ENCODE data around the gene MAS1L.

MAS1L gene

DNA sequence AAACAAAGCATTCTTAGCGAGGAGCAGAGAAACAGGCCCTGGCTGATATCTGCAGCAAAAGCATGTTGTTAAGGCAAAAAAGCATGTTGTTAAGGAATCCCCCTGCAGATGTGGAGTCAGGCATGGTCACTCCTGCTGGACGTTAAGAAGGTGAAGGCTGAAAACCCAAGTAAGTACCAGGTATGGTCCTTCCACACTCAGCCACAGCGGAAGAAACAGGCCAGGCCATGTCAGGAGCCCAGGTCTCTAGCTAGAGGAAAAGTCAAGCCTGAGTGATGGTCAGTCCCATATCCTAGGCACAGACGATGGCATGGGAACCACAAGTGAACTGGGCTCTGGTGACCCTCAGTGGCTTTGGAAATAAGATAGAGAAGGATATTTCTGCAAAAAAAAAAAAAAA is 32.5 kb upstream of the MAS1L start:
- TF ChIP-seq ARNTL (CRISPR knock-in tag; IDR thresholded peaks at IDR 0.05; ENCODE audit: borderline replicate concordance, low read depth): no peak
- TF ChIP-seq, protein P1, sequence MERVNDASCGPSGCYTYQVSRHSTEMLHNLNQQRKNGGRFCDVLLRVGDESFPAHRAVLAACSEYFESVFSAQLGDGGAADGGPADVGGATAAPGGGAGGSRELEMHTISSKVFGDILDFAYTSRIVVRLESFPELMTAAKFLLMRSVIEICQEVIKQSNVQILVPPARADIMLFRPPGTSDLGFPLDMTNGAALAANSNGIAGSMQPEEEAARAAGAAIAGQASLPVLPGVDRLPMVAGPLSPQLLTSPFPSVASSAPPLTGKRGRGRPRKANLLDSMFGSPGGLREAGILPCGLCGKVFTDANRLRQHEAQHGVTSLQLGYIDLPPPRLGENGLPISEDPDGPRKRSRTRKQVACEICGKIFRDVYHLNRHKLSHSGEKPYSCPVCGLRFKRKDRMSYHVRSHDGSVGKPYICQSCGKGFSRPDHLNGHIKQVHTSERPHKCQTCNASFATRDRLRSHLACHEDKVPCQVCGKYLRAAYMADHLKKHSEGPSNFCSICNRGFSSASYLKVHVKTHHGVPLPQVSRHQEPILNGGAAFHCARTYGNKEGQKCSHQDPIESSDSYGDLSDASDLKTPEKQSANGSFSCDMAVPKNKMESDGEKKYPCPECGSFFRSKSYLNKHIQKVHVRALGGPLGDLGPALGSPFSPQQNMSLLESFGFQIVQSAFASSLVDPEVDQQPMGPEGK (CRISPR knock-in tag; IDR thresholded peaks at IDR 0.05; ENCODE audit: borderline replicate concordance): no peak
- no peak for TF ChIP-seq CSDC2 (CRISPR knock-in tag; IDR thresholded peaks at IDR 0.05)
- TF ChIP-seq RARB (CRISPR knock-in tag; IDR thresholded peaks at IDR 0.05): no peak
- TF ChIP-seq, protein P2, sequence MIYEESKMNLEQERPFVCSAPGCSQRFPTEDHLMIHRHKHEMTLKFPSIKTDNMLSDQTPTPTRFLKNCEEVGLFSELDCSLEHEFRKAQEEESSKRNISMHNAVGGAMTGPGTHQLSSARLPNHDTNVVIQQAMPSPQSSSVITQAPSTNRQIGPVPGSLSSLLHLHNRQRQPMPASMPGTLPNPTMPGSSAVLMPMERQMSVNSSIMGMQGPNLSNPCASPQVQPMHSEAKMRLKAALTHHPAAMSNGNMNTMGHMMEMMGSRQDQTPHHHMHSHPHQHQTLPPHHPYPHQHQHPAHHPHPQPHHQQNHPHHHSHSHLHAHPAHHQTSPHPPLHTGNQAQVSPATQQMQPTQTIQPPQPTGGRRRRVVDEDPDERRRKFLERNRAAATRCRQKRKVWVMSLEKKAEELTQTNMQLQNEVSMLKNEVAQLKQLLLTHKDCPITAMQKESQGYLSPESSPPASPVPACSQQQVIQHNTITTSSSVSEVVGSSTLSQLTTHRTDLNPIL (CRISPR knock-in tag; IDR thresholded peaks at IDR 0.05; ENCODE audit: low read depth): no peak
- TF ChIP-seq TOX (CRISPR knock-in tag; IDR thresholded peaks at IDR 0.05; ENCODE audit: borderline replicate concordance): no peak
- no peak for TF ChIP-seq SNAI2 (CRISPR knock-in tag; IDR thresholded peaks at IDR 0.05)
- no peak for TF ChIP-seq OSR1 (CRISPR knock-in tag; IDR thresholded peaks at IDR 0.05)
- TF ChIP-seq, protein P3, sequence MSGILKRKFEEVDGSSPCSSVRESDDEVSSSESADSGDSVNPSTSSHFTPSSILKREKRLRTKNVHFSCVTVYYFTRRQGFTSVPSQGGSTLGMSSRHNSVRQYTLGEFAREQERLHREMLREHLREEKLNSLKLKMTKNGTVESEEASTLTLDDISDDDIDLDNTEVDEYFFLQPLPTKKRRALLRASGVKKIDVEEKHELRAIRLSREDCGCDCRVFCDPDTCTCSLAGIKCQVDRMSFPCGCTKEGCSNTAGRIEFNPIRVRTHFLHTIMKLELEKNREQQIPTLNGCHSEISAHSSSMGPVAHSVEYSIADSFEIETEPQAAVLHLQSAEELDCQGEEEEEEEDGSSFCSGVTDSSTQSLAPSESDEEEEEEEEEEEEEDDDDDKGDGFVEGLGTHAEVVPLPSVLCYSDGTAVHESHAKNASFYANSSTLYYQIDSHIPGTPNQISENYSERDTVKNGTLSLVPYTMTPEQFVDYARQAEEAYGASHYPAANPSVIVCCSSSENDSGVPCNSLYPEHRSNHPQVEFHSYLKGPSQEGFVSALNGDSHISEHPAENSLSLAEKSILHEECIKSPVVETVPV (CRISPR knock-in tag; IDR thresholded peaks at IDR 0.05): no peak
- no peak for TF ChIP-seq ZFP3 (CRISPR knock-in tag; IDR thresholded peaks at IDR 0.05)
- no peak for ATAC-seq

DNA sequence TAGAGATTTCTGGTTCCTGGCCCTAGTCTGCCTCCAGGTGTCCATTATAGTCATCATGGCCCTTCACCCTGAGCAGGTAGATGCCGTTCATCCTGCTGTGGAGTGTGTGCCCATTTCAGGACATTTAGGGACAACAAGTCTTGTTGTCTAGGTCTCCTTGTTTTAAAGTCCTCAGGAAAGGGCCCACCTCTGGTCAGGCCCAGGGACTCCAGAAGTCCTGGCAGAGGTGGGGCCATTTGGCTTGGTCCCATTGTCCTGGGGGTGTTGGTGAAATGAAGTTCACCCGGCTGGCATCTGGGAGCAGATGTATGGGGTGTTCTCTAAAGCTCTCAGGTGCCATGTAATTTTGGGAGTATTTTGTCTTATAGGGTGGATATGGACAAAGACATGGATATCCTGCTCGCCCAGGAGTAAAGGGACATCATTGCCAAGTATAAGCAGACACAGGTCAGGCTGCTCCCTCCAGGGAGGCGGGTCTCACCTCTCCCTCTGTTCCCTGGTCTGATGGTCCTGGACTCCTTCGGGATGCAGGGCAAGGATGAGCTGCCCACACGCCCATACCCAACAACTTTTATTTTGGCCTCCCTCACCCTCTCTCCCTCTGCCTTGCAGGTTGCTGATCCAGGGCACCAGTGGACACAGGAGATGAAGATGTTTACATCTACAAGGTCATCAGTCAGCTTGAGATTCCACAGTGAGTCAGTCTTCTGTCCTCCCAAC is 31.7 kb upstream of the MAS1L start:
- no peak for ATAC-seq
- TF ChIP-seq, protein P2 (CRISPR knock-in tag; IDR thresholded peaks at IDR 0.05; ENCODE audit: low read depth): no peak
- TF ChIP-seq SNAI2 (CRISPR knock-in tag; IDR thresholded peaks at IDR 0.05) (no peak), ESRRG (CRISPR knock-in tag; IDR thresholded peaks at IDR 0.05) (no peak), BACH2 (CRISPR knock-in tag; IDR thresholded peaks at IDR 0.05; ENCODE audit: borderline replicate concordance) (no peak), RARB (CRISPR knock-in tag; IDR thresholded peaks at IDR 0.05) (no peak), PPARA (CRISPR knock-in tag; IDR thresholded peaks at IDR 0.05; ENCODE audit: borderline replicate concordance) (no peak)
- TF ChIP-seq, protein P4, sequence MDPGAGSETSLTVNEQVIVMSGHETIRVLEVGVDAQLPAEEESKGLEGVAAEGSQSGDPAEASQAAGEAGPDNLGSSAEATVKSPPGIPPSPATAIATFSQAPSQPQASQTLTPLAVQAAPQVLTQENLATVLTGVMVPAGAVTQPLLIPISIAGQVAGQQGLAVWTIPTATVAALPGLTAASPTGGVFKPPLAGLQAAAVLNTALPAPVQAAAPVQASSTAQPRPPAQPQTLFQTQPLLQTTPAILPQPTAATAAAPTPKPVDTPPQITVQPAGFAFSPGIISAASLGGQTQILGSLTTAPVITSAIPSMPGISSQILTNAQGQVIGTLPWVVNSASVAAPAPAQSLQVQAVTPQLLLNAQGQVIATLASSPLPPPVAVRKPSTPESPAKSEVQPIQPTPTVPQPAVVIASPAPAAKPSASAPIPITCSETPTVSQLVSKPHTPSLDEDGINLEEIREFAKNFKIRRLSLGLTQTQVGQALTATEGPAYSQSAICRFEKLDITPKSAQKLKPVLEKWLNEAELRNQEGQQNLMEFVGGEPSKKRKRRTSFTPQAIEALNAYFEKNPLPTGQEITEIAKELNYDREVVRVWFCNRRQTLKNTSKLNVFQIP (CRISPR knock-in tag; IDR thresholded peaks at IDR 0.05; ENCODE audit: borderline replicate concordance, low read depth): no peak

DNA sequence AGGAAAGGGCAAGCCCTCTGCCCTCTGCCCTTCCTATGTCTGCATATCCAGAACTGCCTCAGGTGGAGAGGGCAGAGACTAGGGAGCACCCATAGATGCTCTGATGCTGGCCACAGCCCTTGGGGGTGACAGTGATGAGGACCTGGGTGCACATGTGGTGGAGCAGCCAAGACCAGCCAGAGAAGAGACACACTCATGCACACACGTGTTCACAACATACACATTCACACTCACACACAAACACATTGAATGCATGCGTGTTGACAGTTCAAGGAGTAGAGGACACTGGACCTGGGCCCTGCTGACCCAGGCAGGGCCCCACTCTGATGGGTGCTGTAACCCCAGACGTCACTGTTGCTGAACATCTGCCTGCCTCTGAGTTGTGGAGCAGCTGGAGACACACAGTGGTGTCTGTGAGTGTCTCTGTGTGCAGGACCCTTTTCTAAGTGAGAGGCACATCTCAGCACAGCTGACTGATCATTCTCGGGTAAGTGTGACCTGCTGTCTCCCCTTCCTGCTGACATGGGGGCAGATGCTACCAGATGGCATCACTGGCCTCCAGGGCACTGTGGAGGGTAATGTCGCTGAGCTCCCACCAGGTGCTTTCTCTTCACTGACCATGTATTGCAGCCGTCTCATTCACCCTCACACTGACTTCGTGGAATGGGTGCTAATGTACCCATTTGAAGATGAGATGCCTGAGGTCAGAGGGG is 30.1 kb upstream of the MAS1L start:
- ATAC-seq: no peak
- TF ChIP-seq ZFP3 (CRISPR knock-in tag; IDR thresholded peaks at IDR 0.05) (no peak), CSDC2 (CRISPR knock-in tag; IDR thresholded peaks at IDR 0.05) (no peak), RARB (CRISPR knock-in tag; IDR thresholded peaks at IDR 0.05) (no peak), ZC3H10 (CRISPR knock-in tag; IDR thresholded peaks at IDR 0.05) (no peak), ZFP30 (CRISPR knock-in tag; IDR thresholded peaks at IDR 0.05) (no peak), BACH2 (CRISPR knock-in tag; IDR thresholded peaks at IDR 0.05; ENCODE audit: borderline replicate concordance) (no peak), PPARA (CRISPR knock-in tag; IDR thresholded peaks at IDR 0.05; ENCODE audit: borderline replicate concordance) (no peak), GLIS3 (CRISPR knock-in tag; IDR thresholded peaks at IDR 0.05) (no peak)
- TF ChIP-seq, protein P5, sequence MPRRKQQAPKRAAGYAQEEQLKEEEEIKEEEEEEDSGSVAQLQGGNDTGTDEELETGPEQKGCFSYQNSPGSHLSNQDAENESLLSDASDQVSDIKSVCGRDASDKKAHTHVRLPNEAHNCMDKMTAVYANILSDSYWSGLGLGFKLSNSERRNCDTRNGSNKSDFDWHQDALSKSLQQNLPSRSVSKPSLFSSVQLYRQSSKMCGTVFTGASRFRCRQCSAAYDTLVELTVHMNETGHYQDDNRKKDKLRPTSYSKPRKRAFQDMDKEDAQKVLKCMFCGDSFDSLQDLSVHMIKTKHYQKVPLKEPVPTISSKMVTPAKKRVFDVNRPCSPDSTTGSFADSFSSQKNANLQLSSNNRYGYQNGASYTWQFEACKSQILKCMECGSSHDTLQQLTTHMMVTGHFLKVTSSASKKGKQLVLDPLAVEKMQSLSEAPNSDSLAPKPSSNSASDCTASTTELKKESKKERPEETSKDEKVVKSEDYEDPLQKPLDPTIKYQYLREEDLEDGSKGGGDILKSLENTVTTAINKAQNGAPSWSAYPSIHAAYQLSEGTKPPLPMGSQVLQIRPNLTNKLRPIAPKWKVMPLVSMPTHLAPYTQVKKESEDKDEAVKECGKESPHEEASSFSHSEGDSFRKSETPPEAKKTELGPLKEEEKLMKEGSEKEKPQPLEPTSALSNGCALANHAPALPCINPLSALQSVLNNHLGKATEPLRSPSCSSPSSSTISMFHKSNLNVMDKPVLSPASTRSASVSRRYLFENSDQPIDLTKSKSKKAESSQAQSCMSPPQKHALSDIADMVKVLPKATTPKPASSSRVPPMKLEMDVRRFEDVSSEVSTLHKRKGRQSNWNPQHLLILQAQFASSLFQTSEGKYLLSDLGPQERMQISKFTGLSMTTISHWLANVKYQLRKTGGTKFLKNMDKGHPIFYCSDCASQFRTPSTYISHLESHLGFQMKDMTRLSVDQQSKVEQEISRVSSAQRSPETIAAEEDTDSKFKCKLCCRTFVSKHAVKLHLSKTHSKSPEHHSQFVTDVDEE (CRISPR knock-in tag; IDR thresholded peaks at IDR 0.05): no peak
- TF ChIP-seq, protein P1 (CRISPR knock-in tag; IDR thresholded peaks at IDR 0.05; ENCODE audit: borderline replicate concordance): no peak
- TF ChIP-seq, protein P4 (CRISPR knock-in tag; IDR thresholded peaks at IDR 0.05; ENCODE audit: borderline replicate concordance, low read depth): no peak
- TF ChIP-seq, protein P3 (CRISPR knock-in tag; IDR thresholded peaks at IDR 0.05): no peak

Measured in SK-N-SH treated with all-trans-retinoic acid at 6 μM for 48 hours (cell line).